Measurements from ENCODE around the gene ARVCF. TPM values are rescaled to one million over a fixed set of nuclear protein-coding genes. Genes with fewer than 3 reads are reported as not detected.

The ARVCF gene
- total and polyA plus RNA-seq, 9 of the 15 experiments (the other 6 are each of a cell fraction or from before 2014, with no cell fraction given): 0.03 to 97.4 (median 15.6) TPM

DNA sequence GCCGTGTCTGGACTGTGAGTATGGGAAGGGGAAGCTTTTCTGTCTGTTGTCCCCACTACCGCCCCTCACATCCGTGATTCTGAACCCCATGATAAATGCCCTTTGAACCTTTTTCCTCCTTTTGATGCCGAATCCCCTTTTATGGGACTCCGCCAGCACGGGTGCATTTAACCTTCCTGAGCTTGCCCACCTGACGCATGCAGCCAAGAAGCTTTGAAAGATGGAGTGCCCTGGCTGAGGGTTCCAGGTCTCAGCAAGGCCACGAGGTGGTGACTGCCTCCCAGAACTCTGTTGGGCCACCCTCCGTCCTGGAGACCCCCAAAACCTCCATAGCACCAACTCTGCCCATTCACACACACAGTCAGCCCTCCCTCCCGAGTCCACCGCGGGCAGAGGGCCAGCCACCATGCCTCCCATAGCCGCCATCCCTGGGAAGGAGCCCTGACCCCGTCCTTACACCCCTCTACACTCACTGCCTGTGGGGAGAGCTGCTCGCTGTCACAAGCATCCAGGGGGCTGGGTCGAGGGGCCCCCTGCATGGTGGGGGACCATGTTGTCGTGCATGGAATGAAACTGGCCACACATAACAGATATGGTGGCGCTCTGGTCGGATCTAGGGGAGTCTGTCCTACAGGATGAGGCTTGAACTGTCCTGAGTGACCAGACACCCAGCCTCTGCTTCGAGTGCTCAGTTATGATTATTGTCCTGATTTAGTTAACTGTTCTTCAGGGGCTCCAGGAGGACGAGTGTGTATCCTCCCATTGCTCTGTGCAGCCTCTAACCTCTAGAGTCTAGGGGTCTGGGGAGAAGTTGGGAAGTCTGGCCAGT, 75.9 kb downstream of the ARVCF start (continued):
- TF ChIP-seq ZSCAN32 (CRISPR knock-in tag; IDR thresholded peaks at IDR 0.05) (0 out of 2 replicates have a peak, but pooled peaks have one; percentile 20), ZNF668 (CRISPR knock-in tag; IDR thresholded peaks at IDR 0.05) (peak; percentile 69; the same call in 1 of the 2 replicates), FOS (IDR thresholded peaks at IDR 0.05; ENCODE audit: extremely low read depth, insufficient read length) (no peak), SNRNP70 (optimal IDR thresholded peaks at IDR 0.05; ENCODE audit: low read depth, low read length) (peak; percentile 90), CTCF (IDR thresholded peaks at IDR 0.05 in 2 of 3, conservative IDR thresholded peaks at IDR 0.05 in 1 of 3; ENCODE audit: insufficient read depth in 2 of 3, low read depth in 1 of 3, low read length in 3 of 3) (peak in 2 of 3 experiments; percentile 4 to 13; a peak in 5 of 6 replicates), MECOM (CRISPR knock-in tag; IDR thresholded peaks at IDR 0.05) (no peak), ZFPM2 (CRISPR knock-in tag; IDR thresholded peaks at IDR 0.05) (peak; percentile 76; the same call in 1 of the 2 replicates), KDM2B (CRISPR knock-in tag; IDR thresholded peaks at IDR 0.05) (peak; percentile 8), GATAD2B (IDR thresholded peaks at IDR 0.05; ENCODE audit: borderline replicate concordance) (no peak), SRSF3 (IDR thresholded peaks at IDR 0.05; ENCODE audit: insufficient read depth, low read length) (0 out of 2 replicates have a peak, but pooled peaks have one; percentile 40), LCOR (CRISPR knock-in tag; IDR thresholded peaks at IDR 0.05) (no peak), ELF4 (CRISPR knock-in tag; IDR thresholded peaks at IDR 0.05) (peak; percentile 14), ZNF583 (CRISPR knock-in tag; IDR thresholded peaks at IDR 0.05) (peak; percentile 3; the same call in 1 of the 2 replicates), NEUROD1 (IDR thresholded peaks at IDR 0.05; ENCODE audit: borderline replicate concordance, low read depth, low read length, partially characterized antibody) (peak; percentile 30), NFE2 (IDR thresholded peaks at IDR 0.05; ENCODE audit: low read depth) (no peak)
- TF ChIP-seq, protein P1, sequence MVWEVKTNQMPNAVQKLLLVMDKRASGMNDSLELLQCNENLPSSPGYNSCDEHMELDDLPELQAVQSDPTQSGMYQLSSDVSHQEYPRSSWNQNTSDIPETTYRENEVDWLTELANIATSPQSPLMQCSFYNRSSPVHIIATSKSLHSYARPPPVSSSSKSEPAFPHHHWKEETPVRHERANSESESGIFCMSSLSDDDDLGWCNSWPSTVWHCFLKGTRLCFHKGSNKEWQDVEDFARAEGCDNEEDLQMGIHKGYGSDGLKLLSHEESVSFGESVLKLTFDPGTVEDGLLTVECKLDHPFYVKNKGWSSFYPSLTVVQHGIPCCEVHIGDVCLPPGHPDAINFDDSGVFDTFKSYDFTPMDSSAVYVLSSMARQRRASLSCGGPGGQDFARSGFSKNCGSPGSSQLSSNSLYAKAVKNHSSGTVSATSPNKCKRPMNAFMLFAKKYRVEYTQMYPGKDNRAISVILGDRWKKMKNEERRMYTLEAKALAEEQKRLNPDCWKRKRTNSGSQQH (CRISPR knock-in tag; IDR thresholded peaks at IDR 0.05): peak; percentile 3
- TF ChIP-seq, protein P2, sequence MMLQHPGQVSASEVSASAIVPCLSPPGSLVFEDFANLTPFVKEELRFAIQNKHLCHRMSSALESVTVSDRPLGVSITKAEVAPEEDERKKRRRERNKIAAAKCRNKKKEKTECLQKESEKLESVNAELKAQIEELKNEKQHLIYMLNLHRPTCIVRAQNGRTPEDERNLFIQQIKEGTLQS (IDR thresholded peaks at IDR 0.05): no peak
- TF ChIP-seq, protein P2 (CRISPR knock-in tag; conservative IDR thresholded peaks at IDR 0.05): peak; percentile 16; the same call in 1 of the 2 replicates

All from K562 (cell line).